ENCODE measurements around the gene FAAH. TPM values are rescaled to one million over a fixed set of nuclear protein-coding genes. Genes with fewer than 3 reads are reported as not detected.

FAAH gene
- total RNA-seq, 4 donors from 2014 or later, result 10.6 to 40.2 (median 15.8) TPM

- H3K4me3 ChIP-seq, result no peak overlapping the region
- no peak for TF ChIP-seq POLR2A (IDR thresholded peaks at IDR 0.05)
- TF ChIP-seq CTCF (IDR thresholded peaks at IDR 0.05), result no peak
- intact Hi-C loops (cut with DNase I; ENCODE audit: low total_unique reads), result no loop called here
- H3K27me3 ChIP-seq, result no peaks in the 10 kb centered on the region
- no peaks in the 10 kb centered on the region for H3K4me1 ChIP-seq
- no peak for DNase-seq
- no peaks in the 10 kb centered on the region for H3K9me3 ChIP-seq
- H3K27ac ChIP-seq, result no peak overlapping the region
- no peaks in the 10 kb centered on the region for H3K36me3 ChIP-seq
Measured at GRCh38 chr1:46427541-46427940, 33.4 kb downstream of the FAAH start.

GRCh38 chr1:46429436-46429835 is 35.3 kb downstream of the FAAH start:
- intact Hi-C loops (cut with DNase I; ENCODE audit: low total_unique reads), result no loop called here
- no peak overlapping the region for H3K4me3 ChIP-seq
- TF ChIP-seq CTCF (IDR thresholded peaks at IDR 0.05) (no peak), POLR2A (IDR thresholded peaks at IDR 0.05) (no peak)
- H3K4me1 ChIP-seq, result no peaks in the 10 kb centered on the region
- no peaks in the 10 kb centered on the region for H3K36me3 ChIP-seq
- no peak for DNase-seq
- H3K9me3 ChIP-seq, result no peaks in the 10 kb centered on the region
- H3K27me3 ChIP-seq, result no peaks in the 10 kb centered on the region
- H3K27ac ChIP-seq, result no peak overlapping the region

GRCh38 chr1:46431695-46432094 is 37.6 kb downstream of the FAAH start:
- intact Hi-C loops (cut with DNase I; ENCODE audit: low total_unique reads), result no loop called here
- H3K9me3 ChIP-seq, result no peaks in the 10 kb centered on the region
- DNase-seq, result no peak
- H3K4me3 ChIP-seq, result no peak overlapping the region
- no peaks in the 10 kb centered on the region for H3K36me3 ChIP-seq
- no peaks in the 10 kb centered on the region for H3K4me1 ChIP-seq
- no peaks in the 10 kb centered on the region for H3K27me3 ChIP-seq
- H3K27ac ChIP-seq, result no peak overlapping the region
- TF ChIP-seq POLR2A (IDR thresholded peaks at IDR 0.05) (no peak), CTCF (IDR thresholded peaks at IDR 0.05) (no peak)

- DNase-seq, result no peak
- intact Hi-C loops (cut with DNase I; ENCODE audit: low total_unique reads), result no loop called here
- Histone ChIP-seq H3K36me3 (no peaks in the 10 kb centered on the region), H3K4me3 (no peak overlapping the region), H3K4me1 (no peaks in the 10 kb centered on the region), H3K9me3 (no peaks in the 10 kb centered on the region), H3K27ac (no peak overlapping the region), H3K27me3 (no peaks in the 10 kb centered on the region)
- TF ChIP-seq CTCF (IDR thresholded peaks at IDR 0.05) (no peak), POLR2A (IDR thresholded peaks at IDR 0.05) (no peak)
Measured at GRCh38 chr1:46432781-46433327, 38.7 kb downstream of the FAAH start.

GRCh38 chr1:46434358-46434757 is 40.2 kb downstream of the FAAH start:
- Histone ChIP-seq H3K27me3 (no peaks in the 10 kb centered on the region), H3K36me3 (no peaks in the 10 kb centered on the region), H3K4me1 (no peaks in the 10 kb centered on the region), H3K4me3 (no peak overlapping the region), H3K9me3 (no peaks in the 10 kb centered on the region), H3K27ac (no peak overlapping the region)
- no peak for DNase-seq
- intact Hi-C loops (cut with DNase I; ENCODE audit: low total_unique reads), result no loop called here
- no peak for TF ChIP-seq CTCF (IDR thresholded peaks at IDR 0.05)
- TF ChIP-seq POLR2A (IDR thresholded peaks at IDR 0.05), result no peak

Measured in uterus (tissue), 4 donors.